NCI-H1694 treated with DMSO at 0.1 percent for 48 hours (cell line): ENCODE data around the gene PPARG.
"Not testable (repeated sequence)": the region's sequence is repeated elsewhere in the genome, so short reads cannot be mapped to it uniquely, and the experiment has no call there.

Source experiments
- DNase-seq: peaks from one replicate; lab custom pipeline; 2025; lab: John Stamatoyannopoulos, UW

Gene PPARG

DNA sequence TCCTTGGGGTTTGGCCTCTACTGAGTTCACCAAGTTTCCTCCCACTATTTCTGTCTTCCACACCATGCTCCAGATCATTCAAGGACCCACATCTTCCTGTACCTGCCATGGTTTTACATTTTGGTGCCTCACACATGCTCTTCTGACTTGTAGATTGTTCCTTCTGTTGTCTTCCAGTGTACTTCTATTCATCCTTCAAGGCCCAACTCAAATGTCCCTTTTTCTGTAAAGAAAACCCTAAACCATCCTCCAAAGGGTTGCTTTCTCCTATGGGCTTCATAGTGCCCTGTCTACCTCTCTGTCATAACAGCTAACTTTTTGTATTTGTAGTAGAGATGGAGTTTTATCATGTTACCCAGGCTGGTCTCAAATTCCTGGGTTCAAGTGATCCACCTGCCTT, 175.3 kb downstream of the PPARG start:
- no peak for DNase-seq

DNA sequence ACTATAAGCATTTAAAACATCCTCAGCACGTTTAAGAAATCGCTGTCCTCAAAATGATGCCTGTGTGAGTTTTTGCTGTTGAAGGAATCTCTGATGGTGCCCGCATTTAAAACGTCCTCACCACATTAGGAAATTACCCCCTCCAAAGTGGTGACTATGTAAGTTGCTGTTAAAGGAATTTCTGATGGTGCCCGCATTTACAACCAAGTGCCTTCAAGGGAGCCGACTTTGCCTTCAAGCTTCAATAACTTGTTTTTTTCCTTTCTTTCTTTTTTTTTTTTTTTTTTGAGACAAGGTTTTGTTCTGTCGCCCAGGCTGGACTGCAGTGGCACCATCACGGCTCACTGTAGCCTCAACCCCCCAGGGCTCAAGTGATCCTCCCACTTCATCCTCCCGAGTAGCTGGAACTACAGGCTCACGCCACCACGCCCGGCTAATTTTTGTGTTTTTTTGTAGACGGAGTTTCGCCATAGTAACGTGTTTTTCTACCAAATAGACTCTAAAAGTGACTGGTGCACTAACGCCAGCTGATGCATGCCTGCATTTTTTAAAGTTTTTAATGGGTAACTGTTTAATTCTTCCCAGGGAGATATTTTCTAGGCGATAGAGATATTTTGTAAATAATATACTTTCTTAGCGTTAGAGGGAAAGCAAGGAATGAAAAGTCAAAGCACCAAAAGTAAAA, 176.4 kb downstream of the PPARG start:
- DNase-seq = no peak

- DNase-seq = no peak
These were observed 177.0 kb downstream of the PPARG start for GRCh38 chr3:12465836-12466225.

DNA sequence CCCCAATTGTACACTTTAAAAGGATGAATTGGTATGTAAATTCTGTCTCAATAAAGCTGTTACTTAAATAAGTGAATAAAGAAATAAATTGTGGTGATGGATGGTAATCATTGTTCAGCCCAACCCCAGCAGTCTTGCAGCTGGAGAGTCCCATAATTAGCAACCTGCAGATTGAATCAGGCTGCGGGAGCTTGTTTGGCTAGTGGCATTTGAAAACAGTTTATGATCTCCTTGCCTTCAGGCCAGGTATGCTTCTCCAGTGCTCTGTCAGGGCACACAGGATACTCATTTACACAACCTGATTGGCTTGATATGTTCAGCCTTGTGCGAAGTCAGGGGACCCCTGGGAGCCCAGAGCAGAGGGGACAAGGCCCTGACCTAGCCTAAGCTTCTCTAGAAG, 178.9 kb downstream of the PPARG start:
- no peak for DNase-seq

- no peak for DNase-seq
These were observed 179.4 kb downstream of the PPARG start for GRCh38 chr3:12468276-12468675.

GRCh38 chr3:12468757-12469156, 179.9 kb downstream of the PPARG start:
- DNase-seq = no peak

DNA sequence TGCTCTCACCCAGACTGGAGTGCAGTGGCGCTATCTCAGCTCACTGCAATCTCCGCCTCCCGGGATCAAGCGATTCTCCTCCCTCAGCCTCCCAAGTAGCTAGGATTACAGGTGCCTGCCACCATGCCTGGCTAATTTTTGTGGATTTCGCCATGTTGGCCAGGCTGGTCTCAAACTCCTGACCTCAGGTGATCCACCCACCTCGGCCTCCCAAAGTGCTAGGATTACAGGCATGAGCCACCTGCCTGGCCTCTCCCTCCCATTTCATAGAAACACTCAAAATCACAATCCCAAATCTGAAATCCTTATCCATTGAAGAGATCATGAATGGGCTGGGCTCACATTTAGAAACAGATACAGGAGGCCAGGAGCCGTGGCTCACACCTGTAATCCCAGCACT, 180.4 kb downstream of the PPARG start:
- not testable (repeated sequence) for DNase-seq

GRCh38 chr3:12470111-12470510, 181.2 kb downstream of the PPARG start:
- no peak for DNase-seq

DNA sequence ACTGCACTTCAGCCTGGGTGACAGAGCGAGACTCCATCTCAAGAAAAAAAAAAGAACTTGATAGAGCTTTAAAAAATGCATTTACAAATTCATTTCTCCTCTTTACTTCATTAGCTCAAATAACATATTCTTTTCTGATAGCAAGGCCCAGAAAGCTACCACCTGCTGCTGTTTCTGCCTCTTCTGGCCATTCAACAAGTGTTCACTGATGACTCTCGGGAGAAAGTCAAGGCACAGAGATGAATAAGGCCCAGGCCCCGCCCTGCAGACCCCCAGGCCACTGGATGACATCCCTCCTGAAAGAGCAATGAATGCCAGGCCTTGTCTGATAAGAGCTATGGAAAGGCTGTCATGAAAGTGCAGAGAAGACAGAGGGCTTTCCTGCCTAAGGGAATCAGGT, 181.8 kb downstream of the PPARG start:
- no peak for DNase-seq

- DNase-seq = no peak
These were observed 182.4 kb downstream of the PPARG start for GRCh38 chr3:12471241-12471640.

- DNase-seq = no peak
These were observed 183.2 kb downstream of the PPARG start for GRCh38 chr3:12472000-12472610.

- DNase-seq = no peak
These were observed 183.9 kb downstream of the PPARG start for GRCh38 chr3:12472796-12473195.

DNA sequence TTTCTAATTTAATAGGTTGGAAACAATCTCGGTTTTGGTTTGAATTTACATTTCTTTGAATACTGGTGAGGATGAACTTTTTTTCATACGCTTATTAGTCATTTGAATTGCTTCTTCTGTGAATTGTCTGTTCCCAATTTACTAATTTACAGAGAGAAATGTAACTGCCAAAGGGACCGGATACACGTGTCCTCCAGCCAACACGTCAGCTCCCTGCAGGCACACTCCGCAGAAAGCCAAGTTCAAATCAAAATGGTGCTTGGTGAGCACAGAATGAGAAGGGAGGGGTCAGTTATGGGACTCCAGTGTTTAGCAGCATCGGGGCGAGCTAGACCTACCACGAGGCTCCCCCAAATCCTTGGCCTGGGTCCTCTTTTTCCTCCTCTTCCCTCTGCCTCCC, 184.6 kb downstream of the PPARG start:
- no peak for DNase-seq

DNA sequence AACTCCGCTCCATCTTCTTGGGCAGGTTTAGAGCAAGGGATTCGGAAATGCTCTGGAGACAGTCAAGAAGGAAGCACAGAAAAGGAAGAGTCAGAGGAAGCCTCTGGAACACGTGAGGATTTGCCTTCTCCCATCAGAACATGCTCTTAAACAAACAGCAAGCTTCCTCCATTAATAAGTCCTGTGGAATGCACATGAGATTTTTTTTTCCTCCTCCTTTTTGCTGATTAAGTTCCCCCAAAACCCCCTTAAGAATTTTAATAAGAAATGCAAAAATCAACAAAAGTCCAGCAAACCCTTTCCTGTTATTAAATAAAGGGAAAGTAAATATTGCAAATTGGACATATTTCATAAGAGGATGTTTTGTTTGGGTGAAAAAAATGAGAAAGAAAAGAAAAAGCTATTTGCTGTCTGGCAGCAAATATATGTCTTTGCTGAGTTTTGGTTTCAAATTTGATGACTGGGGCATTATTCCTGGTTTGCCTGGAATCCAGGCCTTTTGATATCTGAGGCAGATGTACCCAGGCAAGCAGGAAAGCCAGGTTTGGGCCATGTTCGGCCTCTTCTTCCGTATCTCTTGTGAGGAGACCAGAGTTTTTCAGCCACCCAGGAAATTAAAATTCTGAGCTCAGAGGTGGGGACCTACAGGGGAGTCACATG, 187.5 kb downstream of the PPARG start:
- no peak for DNase-seq

DNA sequence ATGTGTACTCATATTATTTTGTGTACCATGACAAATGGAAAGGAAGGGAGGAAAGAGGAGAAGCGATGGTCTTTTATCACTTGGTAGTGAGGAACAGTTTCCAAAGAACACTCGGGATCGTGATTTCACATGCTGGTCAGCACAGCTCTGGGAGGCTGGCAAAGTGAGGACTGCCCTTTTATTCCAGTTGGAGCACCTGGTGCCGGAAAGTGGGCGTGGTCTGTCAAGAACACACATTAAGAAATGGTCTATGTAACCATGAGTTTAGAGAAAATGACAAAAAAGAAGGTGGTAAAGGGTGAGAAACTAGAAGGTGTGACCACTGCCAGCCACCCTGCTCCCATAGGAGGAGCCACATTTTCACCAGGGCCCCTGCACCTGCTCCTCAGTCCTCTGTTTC, 188.4 kb downstream of the PPARG start:
- no peak for DNase-seq

DNA sequence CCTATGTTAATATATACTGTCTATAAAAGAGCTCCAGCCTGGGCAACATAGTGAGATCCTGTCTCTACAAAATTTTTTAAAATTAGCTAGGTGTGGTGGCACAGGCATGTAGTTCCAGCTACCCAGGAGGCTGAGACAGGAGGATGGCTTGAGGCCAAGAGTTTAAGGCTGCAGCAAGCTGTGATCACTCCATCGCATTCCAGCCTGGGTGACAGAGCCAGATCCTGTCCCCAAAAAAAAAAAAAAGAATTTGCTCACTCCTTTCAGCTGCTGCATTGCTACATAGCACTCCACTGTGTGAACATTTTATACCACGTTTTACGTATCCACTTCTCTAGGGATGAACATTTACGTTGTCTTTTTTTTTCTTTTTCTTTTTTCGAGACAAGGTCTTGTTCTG, 189.5 kb downstream of the PPARG start:
- no peak for DNase-seq

GRCh38 chr3:12479198-12479597, 190.3 kb downstream of the PPARG start:
- not testable (repeated sequence) for DNase-seq

DNA sequence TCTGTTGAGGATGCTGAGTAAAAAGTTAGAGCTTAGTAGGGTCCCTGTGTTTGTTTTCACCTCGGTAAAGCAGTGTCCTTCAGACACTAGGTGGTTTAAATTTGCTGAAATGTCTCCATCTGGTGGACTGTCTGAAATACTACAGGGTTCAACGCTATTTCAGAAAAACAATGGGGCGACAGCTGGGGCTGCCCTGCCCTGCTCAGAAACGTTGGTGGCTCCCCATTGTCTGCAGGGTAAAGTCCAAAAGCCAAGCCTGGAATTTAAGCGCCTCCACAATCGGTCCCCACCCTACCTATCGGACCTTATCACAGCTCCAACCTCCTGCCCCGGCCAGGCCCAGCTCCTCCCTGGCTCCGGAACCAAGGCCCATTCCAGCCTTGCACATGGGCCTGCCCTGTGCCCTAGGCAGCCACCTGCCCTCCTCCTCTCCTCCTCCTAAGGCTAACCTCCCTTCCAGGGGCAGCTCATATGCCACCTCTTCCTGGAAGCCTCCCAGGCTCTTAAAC, 191.1 kb downstream of the PPARG start:
- peak; percentile 7 for DNase-seq

DNA sequence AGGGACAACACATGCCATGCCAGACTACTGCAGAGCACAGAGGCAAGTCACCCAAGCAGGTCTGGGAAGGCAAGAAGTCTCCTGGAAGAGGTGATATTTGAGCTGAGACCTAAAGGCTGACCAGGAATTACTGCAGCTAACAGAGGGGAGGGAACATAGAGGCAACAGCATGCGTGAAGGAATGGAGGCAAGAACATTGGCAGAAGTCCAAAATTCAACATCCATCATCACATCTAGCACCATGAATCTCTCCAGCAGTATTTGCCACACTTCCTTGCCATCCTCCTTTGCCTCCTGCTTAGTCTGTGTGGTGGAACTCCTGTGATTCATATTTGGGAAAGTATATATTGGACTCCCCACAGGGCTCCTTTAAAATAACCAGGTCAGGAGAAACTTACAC, 194.5 kb downstream of the PPARG start:
- no peak for DNase-seq

DNA sequence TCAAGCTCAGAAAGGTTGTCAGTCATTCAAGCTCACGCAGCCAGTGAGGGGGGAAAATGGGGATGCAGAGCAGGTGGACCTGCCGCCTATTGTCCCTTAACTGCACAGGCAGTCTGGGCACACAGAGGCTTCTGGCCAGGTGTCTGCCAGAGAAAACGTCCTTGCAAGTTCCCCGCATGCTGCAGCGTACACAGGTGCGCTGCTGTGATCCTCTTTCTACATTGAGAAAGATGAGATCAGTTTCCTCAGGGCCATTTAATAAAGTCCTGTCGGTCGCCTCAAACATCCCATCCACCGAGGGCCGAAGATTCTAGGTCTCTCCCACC, 195.0 kb downstream of the PPARG start:
- no peak for DNase-seq
